A673 (cell line): ENCODE data around the gene UGGT2.

Experiments
- CTCF ChIP-seq: fragments of 300-800, 200-600 bp; sonication (generic); conservative IDR thresholded peaks from 2 replicates; pipeline ENCODE4 v1.5.1; 2017; ENCODE audit warnings: low read depth, mild to moderate bottlenecking, antibody characterized with exemption, low read length, moderate library complexity, mixed read lengths
- EZH2 ChIP-seq: fragments of 200-600 bp; sonication (generic); IDR thresholded peaks from 2 replicates; pipeline ENCODE4 v1.6.1; 2017; ENCODE audit warnings: borderline replicate concordance, low read depth, mild to moderate bottlenecking, mixed read lengths, antibody characterized with exemption, low read length; ENCODE audit not compliant: poor library complexity, severe bottlenecking

- TF ChIP-seq CTCF, result no peak
- no peak for TF ChIP-seq EZH2
These were observed 220.1 kb downstream of the UGGT2 start for GRCh38 chr13:95833126-95833525.
